ENCODE measurements around the gene TMEM221.

- TF ChIP-seq CTCF (IDR thresholded peaks at IDR 0.05; ENCODE audit: extremely low read depth in 1 of 2, insufficient read depth in 1 of 2, low read depth in 1 of 2, low read length in 2 of 2) (no peak), EZH2 (IDR thresholded peaks at IDR 0.05; ENCODE audit: borderline replicate concordance, low read depth, low read length, severe bottlenecking) (no peak), FOS (IDR thresholded peaks at IDR 0.05; ENCODE audit: borderline replicate concordance, insufficient read depth, low read length) (no peak), POLR2A (IDR thresholded peaks at IDR 0.05; ENCODE audit: low read depth, low read length) (no peak), JUN (IDR thresholded peaks at IDR 0.05; ENCODE audit: borderline replicate concordance, insufficient read depth, insufficient read length, low read depth) (no peak), POLR2AphosphoS5 (IDR thresholded peaks at IDR 0.05; ENCODE audit: insufficient read depth, low read depth, low read length) (no peak), MAX (IDR thresholded peaks at IDR 0.05; ENCODE audit: insufficient read depth, insufficient read length) (no peak)
These were observed 23.1 kb upstream of the TMEM221 start for GRCh38 chr19:17471410-17472125.

Data from endothelial cell of umbilical vein (primary cell).